ENCODE results near the gene FAM83F. TPM values are rescaled to one million over a fixed set of nuclear protein-coding genes. Genes with fewer than 3 reads are reported as not detected.
"Not testable (repeated sequence)": the region's sequence is repeated elsewhere in the genome, so short reads cannot be mapped to it uniquely, and the experiment has no call there.

FAM83F gene
- total RNA-seq, 2 experiments from 2014 or later = not detected

- H3K4me3 Mint-ChIP-seq = no peak overlapping the region
- DNase-seq = no peak
- peaks cover 18% of the 10 kb centered on the region for H3K27me3 Mint-ChIP-seq
- peaks cover 5% of the 10 kb centered on the region for H3K4me1 Mint-ChIP-seq
- no peaks in the 10 kb centered on the region for H3K36me3 Mint-ChIP-seq
- H3K27ac Mint-ChIP-seq = no peak overlapping the region
- ATAC-seq = no peak
- CTCF ChIA-PET = interaction anchor here (27.0 kb wide), 1 partner anchor 479 kb away, joined by 478 read pairs; the partner anchor contains the start of gene RPS19BP1
- H3K9me3 Mint-ChIP-seq (ENCODE audit: low read depth) = no peaks in the 10 kb centered on the region
Measured at GRCh38 chr22:40018051-40018450, 23.3 kb downstream of the FAM83F start.

GRCh38 chr22:40019100-40019499 lies 24.3 kb downstream of the FAM83F start:
- Mint-ChIP-seq H3K4me1 (peaks cover 5% of the 10 kb centered on the region), H3K27ac (no peak overlapping the region), H3K9me3 (ENCODE audit: low read depth) (no peaks in the 10 kb centered on the region), H3K36me3 (no peaks in the 10 kb centered on the region), H3K27me3 (peaks cover 13% of the 10 kb centered on the region), H3K4me3 (no peak overlapping the region)
- CTCF ChIA-PET = interaction anchor here (0.8 to 27.0 kb wide), 2 partner anchors 20 to 480 kb away, joined by 3 to 478 read pairs; partner anchors contain the start of gene RPS19BP1
- ATAC-seq (no peak), DNase-seq (no peak)

DNA sequence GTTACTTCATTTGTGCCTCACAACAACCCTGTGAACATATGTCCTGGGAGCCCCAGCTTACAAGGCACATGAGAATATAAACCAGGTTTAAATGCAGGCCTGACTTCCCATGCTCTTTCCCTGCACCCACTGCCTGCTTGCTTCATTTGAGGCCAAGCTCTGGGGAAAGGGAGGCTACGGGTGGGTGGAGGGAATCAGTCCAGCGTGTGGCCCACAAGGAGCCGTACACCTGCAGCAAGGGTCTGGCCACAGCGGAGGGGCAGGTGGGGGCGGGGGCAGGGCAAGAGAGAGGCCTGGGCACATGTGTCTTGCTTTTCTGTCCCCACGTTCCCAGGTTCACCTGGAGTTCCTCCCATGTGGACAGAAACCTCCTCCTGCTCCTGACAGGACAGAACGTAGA lies 26.2 kb downstream of the FAM83F start:
- Mint-ChIP-seq H3K27ac (no peak overlapping the region), H3K9me3 (ENCODE audit: low read depth) (no peaks in the 10 kb centered on the region), H3K36me3 (no peaks in the 10 kb centered on the region), H3K4me3 (no peak overlapping the region), H3K27me3 (no peaks in the 10 kb centered on the region), H3K4me1 (peaks cover 9% of the 10 kb centered on the region)
- DNase-seq = no peak
- CTCF ChIA-PET = interaction anchor here (1.5 to 27.0 kb wide), 4 partner anchors 11 to 482 kb away, joined by 4 to 478 read pairs (median 4); partner anchors contain the start of gene RPS19BP1
- ATAC-seq = no peak

DNA sequence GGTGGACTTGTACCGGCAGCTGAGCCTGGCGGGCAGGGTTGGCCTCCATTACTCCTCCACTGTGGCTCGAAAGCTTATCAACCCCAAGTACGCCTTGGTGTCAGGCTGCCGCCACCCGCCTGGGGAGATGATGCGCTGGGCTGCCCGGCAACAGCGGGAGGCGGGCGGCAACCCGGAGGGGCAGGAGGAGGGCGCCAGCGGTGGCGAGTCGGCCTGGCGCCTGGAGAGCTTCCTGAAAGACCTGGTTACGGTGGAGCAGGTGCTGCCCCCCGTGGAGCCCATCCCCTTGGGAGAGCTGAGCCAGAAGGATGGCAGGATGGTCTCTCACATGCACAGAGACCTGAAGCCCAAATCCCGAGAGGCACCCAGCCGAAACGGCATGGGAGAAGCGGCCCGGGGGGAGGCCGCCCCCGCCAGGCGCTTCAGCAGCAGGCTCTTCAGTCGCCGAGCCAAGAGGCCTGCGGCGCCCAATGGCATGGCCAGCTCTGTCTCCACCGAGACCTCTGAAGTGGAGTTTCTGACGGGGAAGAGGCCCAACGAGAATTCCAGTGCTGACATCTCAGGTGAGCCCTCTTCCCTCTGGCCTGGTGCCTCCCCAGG lies 26.7 kb downstream of the FAM83F start:
- ATAC-seq = no peak

GRCh38 chr22:40022536-40023240 lies 27.9 kb downstream of the FAM83F start:
- peak overlapping the region; percentile 56 for H3K27ac Mint-ChIP-seq
- CTCF ChIA-PET = interaction anchor here (2.1 to 27.0 kb wide), 5 partner anchors 13 to 484 kb away, joined by 4 to 478 read pairs (median 21); partner anchors contain the start of gene RPS19BP1
- H3K36me3 Mint-ChIP-seq = no peaks in the 10 kb centered on the region
- ATAC-seq (no peak), DNase-seq (no peak)
- H3K4me3 Mint-ChIP-seq = no peak overlapping the region
- H3K9me3 Mint-ChIP-seq (ENCODE audit: low read depth) = no peaks in the 10 kb centered on the region
- H3K27me3 Mint-ChIP-seq = no peaks in the 10 kb centered on the region
- peaks cover 7% of the 10 kb centered on the region for H3K4me1 Mint-ChIP-seq

More for the DNA sequence above, 26.7 kb downstream of the FAM83F start:
- Mint-ChIP-seq H3K27me3 (no peaks in the 10 kb centered on the region), H3K27ac (no peak overlapping the region), H3K9me3 (ENCODE audit: low read depth) (no peaks in the 10 kb centered on the region), H3K4me1 (peaks cover 9% of the 10 kb centered on the region), H3K36me3 (no peaks in the 10 kb centered on the region), H3K4me3 (no peak overlapping the region)
- no peak for DNase-seq
- CTCF ChIA-PET = interaction anchor here (1.5 to 27.0 kb wide), 4 partner anchors 12 to 483 kb away, joined by 4 to 478 read pairs (median 4); partner anchors contain the start of gene RPS19BP1

- CTCF ChIA-PET = interaction anchor here (1.0 to 27.0 kb wide), 17 partner anchors 12 to 485 kb away, joined by 3 to 478 read pairs (median 11); partner anchors contain the start of genes FAM83F and RPS19BP1
- H3K27me3 Mint-ChIP-seq = no peaks in the 10 kb centered on the region
- H3K9me3 Mint-ChIP-seq (ENCODE audit: low read depth) = no peaks in the 10 kb centered on the region
- H3K4me1 Mint-ChIP-seq = peaks cover 4% of the 10 kb centered on the region
- no peaks in the 10 kb centered on the region for H3K36me3 Mint-ChIP-seq
- DNase-seq (no peak), ATAC-seq (no peak)
- no peak overlapping the region for H3K4me3 Mint-ChIP-seq
- H3K27ac Mint-ChIP-seq = no peak overlapping the region
Measured at GRCh38 chr22:40023341-40023841, 28.6 kb downstream of the FAM83F start.

GRCh38 chr22:40024201-40025061 lies 29.7 kb downstream of the FAM83F start:
- CTCF ChIA-PET = interaction anchor here (0.6 to 27.0 kb wide), 63 partner anchors 8 to 614 kb away, joined by 3 to 478 read pairs (median 5); partner anchors contain the start of genes ADSL, ATF4, FAM83F and MIEF1
- ATAC-seq = peak; percentile 85
- H3K27ac Mint-ChIP-seq = no peak overlapping the region
- no peak overlapping the region for H3K4me3 Mint-ChIP-seq
- peaks cover 4% of the 10 kb centered on the region for H3K4me1 Mint-ChIP-seq
- peak; percentile 75 for DNase-seq
- no peaks in the 10 kb centered on the region for H3K27me3 Mint-ChIP-seq
- H3K9me3 Mint-ChIP-seq (ENCODE audit: low read depth) = no peaks in the 10 kb centered on the region
- no peaks in the 10 kb centered on the region for H3K36me3 Mint-ChIP-seq

DNA sequence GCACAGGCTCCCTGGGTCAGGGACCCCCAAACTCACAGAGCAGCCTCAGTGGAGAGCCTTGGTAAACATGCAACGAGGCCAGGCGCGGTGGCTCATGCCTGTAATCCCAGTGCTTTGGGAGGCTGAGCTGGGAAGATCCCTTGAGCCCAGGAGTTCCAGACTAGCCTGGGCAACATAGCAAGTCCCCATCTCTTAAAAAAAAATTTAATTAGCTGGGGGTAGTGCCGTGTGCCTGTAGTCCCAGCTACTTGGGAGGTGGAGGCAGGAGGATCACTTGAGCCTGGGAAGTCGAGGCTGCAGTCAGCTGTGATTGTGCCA lies 30.3 kb downstream of the FAM83F start:
- CTCF ChIA-PET = interaction anchor here (0.6 to 27.0 kb wide), 58 partner anchors 9 to 615 kb away, joined by 3 to 478 read pairs (median 5); partner anchors contain the start of genes ADSL, ATF4, FAM83F and MIEF1
- not testable (repeated sequence) for H3K36me3 Mint-ChIP-seq, DNase-seq

DNA sequence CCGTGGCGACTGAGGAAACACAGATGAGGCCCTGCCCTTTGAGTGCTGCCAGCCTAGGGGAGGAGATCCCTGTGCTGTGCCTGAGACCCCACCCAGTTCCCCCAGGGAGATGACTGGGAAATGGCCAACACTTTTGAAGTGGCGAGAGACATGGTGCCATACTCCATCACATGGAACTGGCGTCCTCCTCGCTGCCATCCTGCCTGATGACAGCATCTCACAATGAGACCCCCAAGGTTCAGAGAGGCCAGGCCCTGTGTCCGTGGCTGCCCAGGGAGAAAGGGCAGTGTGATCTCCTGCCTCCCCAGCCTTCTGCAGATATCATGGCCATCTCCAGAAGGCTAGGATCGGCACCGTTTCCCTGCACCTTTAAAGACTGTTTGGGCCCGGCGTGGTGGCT lies 31.1 kb downstream of the FAM83F start:
- Mint-ChIP-seq H3K27ac (no peak overlapping the region), H3K36me3 (no peaks in the 10 kb centered on the region), H3K4me3 (no peak overlapping the region), H3K27me3 (no peaks in the 10 kb centered on the region), H3K9me3 (ENCODE audit: low read depth) (no peaks in the 10 kb centered on the region), H3K4me1 (peaks cover 9% of the 10 kb centered on the region)
- ATAC-seq = no peak
- DNase-seq = no peak
- CTCF ChIA-PET = interaction anchor here (1.2 to 27.0 kb wide), 13 partner anchors 9 to 487 kb away, joined by 4 to 478 read pairs (median 11); partner anchors contain the start of genes ADSL and RPS19BP1

More for the DNA sequence above, 30.3 kb downstream of the FAM83F start:
- not testable (repeated sequence) for H3K27ac Mint-ChIP-seq; H3K4me3 Mint-ChIP-seq; H3K9me3 Mint-ChIP-seq (ENCODE audit: low read depth); H3K4me1 Mint-ChIP-seq; ATAC-seq; H3K27me3 Mint-ChIP-seq

GRCh38 chr22:40026641-40027040 lies 31.9 kb downstream of the FAM83F start:
- Mint-ChIP-seq H3K27me3 (no peaks in the 10 kb centered on the region), H3K4me1 (peaks cover 16% of the 10 kb centered on the region), H3K4me3 (no peak overlapping the region), H3K36me3 (no peaks in the 10 kb centered on the region), H3K27ac (no peak overlapping the region), H3K9me3 (ENCODE audit: low read depth) (no peaks in the 10 kb centered on the region)
- ATAC-seq = no peak
- no peak for DNase-seq
- CTCF ChIA-PET = interaction anchor here (3.9 to 27.0 kb wide), 2 partner anchors 9 to 488 kb away, joined by 38 to 478 read pairs; partner anchors contain the start of gene RPS19BP1

GRCh38 chr22:40027191-40028097 lies 32.7 kb downstream of the FAM83F start:
- H3K27ac Mint-ChIP-seq = no peak overlapping the region
- CTCF ChIA-PET = interaction anchor here (27.0 kb wide), 1 partner anchor 489 kb away, joined by 478 read pairs; the partner anchor contains the start of gene RPS19BP1
- ATAC-seq (no peak), DNase-seq (no peak)
- no peaks in the 10 kb centered on the region for H3K9me3 Mint-ChIP-seq (ENCODE audit: low read depth)
- H3K36me3 Mint-ChIP-seq = no peaks in the 10 kb centered on the region
- peaks cover 16% of the 10 kb centered on the region for H3K4me1 Mint-ChIP-seq
- no peaks in the 10 kb centered on the region for H3K27me3 Mint-ChIP-seq
- H3K4me3 Mint-ChIP-seq = no peak overlapping the region

GRCh38 chr22:40028098-40028425 lies 33.3 kb downstream of the FAM83F start:
- no peaks in the 10 kb centered on the region for H3K9me3 Mint-ChIP-seq (ENCODE audit: low read depth)
- no peaks in the 10 kb centered on the region for H3K36me3 Mint-ChIP-seq
- H3K27ac Mint-ChIP-seq = no peak overlapping the region
- DNase-seq (no peak), ATAC-seq (no peak)
- peaks cover 16% of the 10 kb centered on the region for H3K4me1 Mint-ChIP-seq
- CTCF ChIA-PET = interaction anchor here (27.0 kb wide), 1 partner anchor 489 kb away, joined by 478 read pairs; the partner anchor contains the start of gene RPS19BP1
- no peak overlapping the region for H3K4me3 Mint-ChIP-seq
- no peaks in the 10 kb centered on the region for H3K27me3 Mint-ChIP-seq

All from activated CD8-positive, alpha-beta memory T cell treated with anti-CD3 and anti-CD28 coated beads, Interleukin-2, amount 10 ng/mL, durations not matched to agents 7 days and 5 days (primary cell).